HepG2 (cell line): ENCODE measurements around the gene VGF. TPM values are rescaled to one million over a fixed set of nuclear protein-coding genes. Genes with fewer than 3 reads are reported as not detected.
A peak's percentile ranks its signal among the peaks of the same experiment; 100 is the strongest.

ENCODE experiments used
- CENPX ChIP-seq: sonication (generic); formaldehyde crosslinking; IDR thresholded peaks from 2 replicates; pipeline ENCODE4 v1.9.0; 2021; ENCODE audit warnings: mild to moderate bottlenecking, missing genetic modification reagents, moderate library complexity
- FOXK1 ChIP-seq: sonication (generic); formaldehyde crosslinking; IDR thresholded peaks from 2 replicates; pipeline ENCODE4 v1.4.0; 2020; ENCODE audit warnings: low read depth, missing genetic modification reagents, borderline replicate concordance
- HNRNPK ChIP-seq: fragments of 200-400 bp; formaldehyde crosslinking; IDR thresholded peaks from 2 replicates; pipeline ENCODE4 v1.6.1; 2018; ENCODE audit warnings: low read length, low read depth, moderate library complexity, mild to moderate bottlenecking; ENCODE audit not compliant: poor library complexity, severe bottlenecking
- MED1 ChIP-seq: sonication (generic); formaldehyde crosslinking; IDR thresholded peaks from 2 replicates; pipeline ENCODE4 v1.4.0; 2020; ENCODE audit warnings: missing genetic modification reagents
- MIER2 ChIP-seq: IDR thresholded peaks from 2 replicates; pipeline ENCODE4 v1.6.1; 2016; ENCODE audit warnings: missing biosample characterization, missing genetic modification reagents
- PAX8 ChIP-seq: sonication (generic); formaldehyde crosslinking; IDR thresholded peaks from 2 replicates; pipeline ENCODE4 v1.8.0; 2022; ENCODE audit warnings: mild to moderate bottlenecking, missing genetic modification reagents, borderline replicate concordance
- POLR2A ChIP-seq, 2 experiments: IDR thresholded peaks; 2 replicates each; pipeline ENCODE4 v1.6.1; 2011; ENCODE audit warnings: low read depth in 2 of 2, low read length in 2 of 2, mild to moderate bottlenecking in 1 of 2, moderate library complexity in 1 of 2; ENCODE audit not compliant: insufficient read depth in 1 of 2
- RBM22 ChIP-seq: fragments of 200-400 bp; formaldehyde crosslinking; optimal IDR thresholded peaks from 2 replicates; pipeline ENCODE3; 2017; ENCODE audit warnings: mild to moderate bottlenecking, low read length, moderate library complexity
- SNAI1 ChIP-seq: sonication (generic); formaldehyde crosslinking; IDR thresholded peaks from 2 replicates; pipeline ENCODE4 v1.5.0; 2020; ENCODE audit warnings: mild to moderate bottlenecking, missing genetic modification reagents, borderline replicate concordance
- TEAD2 ChIP-seq: sonication (generic); formaldehyde crosslinking; IDR thresholded peaks from 2 replicates; pipeline ENCODE4 v1.9.0; 2021; ENCODE audit warnings: missing genetic modification reagents
- ZBTB10 ChIP-seq: sonication (generic); formaldehyde crosslinking; IDR thresholded peaks from 2 replicates; pipeline ENCODE4 v1.4.0; 2020; ENCODE audit warnings: missing genetic modification reagents, borderline replicate concordance
- ZNF224 ChIP-seq: sonication (generic); formaldehyde crosslinking; IDR thresholded peaks from 2 replicates; pipeline ENCODE4 v1.5.0; 2020; ENCODE audit warnings: mild to moderate bottlenecking, missing genetic modification reagents
- ZNF619 ChIP-seq: sonication (generic); formaldehyde crosslinking; IDR thresholded peaks from 2 replicates; pipeline ENCODE4 v1.4.0; 2020; ENCODE audit warnings: mild to moderate bottlenecking, missing genetic modification reagents
- ZNF703 ChIP-seq: sonication (generic); formaldehyde crosslinking; IDR thresholded peaks from 2 replicates; pipeline ENCODE4 v1.5.1; 2020; ENCODE audit warnings: missing genetic modification reagents, mild to moderate bottlenecking, moderate library complexity, borderline replicate concordance
- ZNF746 ChIP-seq: sonication (generic); formaldehyde crosslinking; IDR thresholded peaks from 2 replicates; pipeline ENCODE4 v1.8.0; 2022; ENCODE audit warnings: mild to moderate bottlenecking, missing genetic modification reagents
- ZNF766 ChIP-seq: sonication (generic); formaldehyde crosslinking; IDR thresholded peaks from 2 replicates; pipeline ENCODE4 v1.5.0; 2020; ENCODE audit warnings: missing genetic modification reagents, borderline replicate concordance
- polyA plus RNA-seq, 8 experiments: library from polyadenylated mRNA; depleted of rRNA in 3 of 8; stranded (reverse) in 7 of 8; unstranded in 1 of 8; fragments of >200 nt; fragmentation: Illumina TruSeq in 4 of 8; extraction: Trizol in 4 of 8; gene quantifications; 2 replicates each; pipeline versions ENCODE4 v1.2.1 to v1.2.3, GENCODE V29; 2011 to 2016; ENCODE audit warnings: low read depth in 4 of 8, missing spikeins in 1 of 8, mixed read lengths in 1 of 8; ENCODE audit not compliant: insufficient read depth in 1 of 8
- total RNA-seq, 5 experiments: library from RNA; depleted of rRNA; stranded (reverse); fragments of >200 nt; fragmentation: Illumina TruSeq; extraction: Trizol; gene quantifications; 2 replicates each; pipeline ENCODE4 v1.2.3, GENCODE V29; 2016; ENCODE audit warnings: low read depth in 1 of 5
- TF ChIP-seq, protein P1 (sequence below): sonication (generic); formaldehyde crosslinking; IDR thresholded peaks from 2 replicates; pipeline ENCODE4 v1.9.0; 2021; ENCODE audit warnings: mild to moderate bottlenecking, missing genetic modification reagents
- TF ChIP-seq, protein P2 (sequence below): sonication (generic); formaldehyde crosslinking; IDR thresholded peaks from 2 replicates; pipeline ENCODE4 v1.5.1; 2020; ENCODE audit warnings: missing genetic modification reagents, mild to moderate bottlenecking, borderline replicate concordance
- TF ChIP-seq, protein P3 (sequence below): IDR thresholded peaks from 2 replicates; pipeline ENCODE4 v1.6.1; 2016; ENCODE audit warnings: missing genetic modification reagents, missing compliant biosample characterization

VGF gene
- total and polyA plus RNA-seq, 2 of the 13 experiments (the other 11 are each of a cell fraction or from before 2014, with no cell fraction given), result 0.12 to 0.46 TPM

DNA sequence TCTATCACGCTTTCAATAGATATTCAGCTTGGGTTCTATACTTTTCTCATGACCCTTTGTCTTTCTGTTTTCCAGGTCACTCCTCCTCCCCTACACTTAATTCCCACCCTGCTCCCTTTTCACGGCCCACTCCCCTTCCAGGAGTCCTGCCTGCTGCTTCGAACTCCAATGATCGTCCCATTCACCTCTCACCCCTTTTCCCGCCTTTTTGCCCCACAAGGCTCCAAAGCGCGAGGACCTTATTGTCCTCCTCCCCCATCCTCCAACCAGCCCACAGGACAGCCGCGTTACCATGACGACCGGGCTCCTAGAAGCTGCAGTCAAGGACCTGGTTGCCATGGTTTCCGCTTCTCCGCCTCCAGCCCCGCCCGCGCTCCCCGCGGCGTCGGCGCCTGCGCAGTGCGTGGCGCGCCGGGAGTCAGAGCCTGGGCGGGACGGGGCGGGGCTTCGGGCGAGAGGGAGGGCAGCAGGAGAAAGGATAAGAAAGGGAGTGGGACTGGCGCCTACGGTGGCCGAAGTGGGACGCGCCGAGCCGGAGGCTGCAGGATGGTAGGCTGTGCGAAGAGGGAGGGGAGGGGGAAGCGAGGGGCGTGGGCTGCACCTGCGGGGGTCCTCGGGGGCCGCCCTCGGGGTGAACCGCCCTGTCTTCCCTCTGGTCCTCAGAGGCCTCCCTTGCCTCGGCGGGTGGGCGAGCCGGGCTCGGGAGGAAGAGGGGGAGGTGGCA lies 11.2 kb downstream of the VGF start, which contains the start of gene AP1S1 (continued):
- TF ChIP-seq, protein P1, sequence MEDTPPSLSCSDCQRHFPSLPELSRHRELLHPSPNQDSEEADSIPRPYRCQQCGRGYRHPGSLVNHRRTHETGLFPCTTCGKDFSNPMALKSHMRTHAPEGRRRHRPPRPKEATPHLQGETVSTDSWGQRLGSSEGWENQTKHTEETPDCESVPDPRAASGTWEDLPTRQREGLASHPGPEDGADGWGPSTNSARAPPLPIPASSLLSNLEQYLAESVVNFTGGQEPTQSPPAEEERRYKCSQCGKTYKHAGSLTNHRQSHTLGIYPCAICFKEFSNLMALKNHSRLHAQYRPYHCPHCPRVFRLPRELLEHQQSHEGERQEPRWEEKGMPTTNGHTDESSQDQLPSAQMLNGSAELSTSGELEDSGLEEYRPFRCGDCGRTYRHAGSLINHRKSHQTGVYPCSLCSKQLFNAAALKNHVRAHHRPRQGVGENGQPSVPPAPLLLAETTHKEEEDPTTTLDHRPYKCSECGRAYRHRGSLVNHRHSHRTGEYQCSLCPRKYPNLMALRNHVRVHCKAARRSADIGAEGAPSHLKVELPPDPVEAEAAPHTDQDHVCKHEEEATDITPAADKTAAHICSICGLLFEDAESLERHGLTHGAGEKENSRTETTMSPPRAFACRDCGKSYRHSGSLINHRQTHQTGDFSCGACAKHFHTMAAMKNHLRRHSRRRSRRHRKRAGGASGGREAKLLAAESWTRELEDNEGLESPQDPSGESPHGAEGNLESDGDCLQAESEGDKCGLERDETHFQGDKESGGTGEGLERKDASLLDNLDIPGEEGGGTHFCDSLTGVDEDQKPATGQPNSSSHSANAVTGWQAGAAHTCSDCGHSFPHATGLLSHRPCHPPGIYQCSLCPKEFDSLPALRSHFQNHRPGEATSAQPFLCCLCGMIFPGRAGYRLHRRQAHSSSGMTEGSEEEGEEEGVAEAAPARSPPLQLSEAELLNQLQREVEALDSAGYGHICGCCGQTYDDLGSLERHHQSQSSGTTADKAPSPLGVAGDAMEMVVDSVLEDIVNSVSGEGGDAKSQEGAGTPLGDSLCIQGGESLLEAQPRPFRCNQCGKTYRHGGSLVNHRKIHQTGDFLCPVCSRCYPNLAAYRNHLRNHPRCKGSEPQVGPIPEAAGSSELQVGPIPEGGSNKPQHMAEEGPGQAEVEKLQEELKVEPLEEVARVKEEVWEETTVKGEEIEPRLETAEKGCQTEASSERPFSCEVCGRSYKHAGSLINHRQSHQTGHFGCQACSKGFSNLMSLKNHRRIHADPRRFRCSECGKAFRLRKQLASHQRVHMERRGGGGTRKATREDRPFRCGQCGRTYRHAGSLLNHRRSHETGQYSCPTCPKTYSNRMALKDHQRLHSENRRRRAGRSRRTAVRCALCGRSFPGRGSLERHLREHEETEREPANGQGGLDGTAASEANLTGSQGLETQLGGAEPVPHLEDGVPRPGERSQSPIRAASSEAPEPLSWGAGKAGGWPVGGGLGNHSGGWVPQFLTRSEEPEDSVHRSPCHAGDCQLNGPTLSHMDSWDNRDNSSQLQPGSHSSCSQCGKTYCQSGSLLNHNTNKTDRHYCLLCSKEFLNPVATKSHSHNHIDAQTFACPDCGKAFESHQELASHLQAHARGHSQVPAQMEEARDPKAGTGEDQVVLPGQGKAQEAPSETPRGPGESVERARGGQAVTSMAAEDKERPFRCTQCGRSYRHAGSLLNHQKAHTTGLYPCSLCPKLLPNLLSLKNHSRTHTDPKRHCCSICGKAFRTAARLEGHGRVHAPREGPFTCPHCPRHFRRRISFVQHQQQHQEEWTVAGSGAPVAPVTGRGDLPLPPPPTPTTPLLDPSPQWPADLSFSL (CRISPR knock-in tag), result no peak
- peak; percentile 98 for TF ChIP-seq HNRNPK
- no peak for TF ChIP-seq TEAD2 (CRISPR knock-in tag)
- no peak for TF ChIP-seq ZNF703 (CRISPR knock-in tag)
- TF ChIP-seq ZNF619 (CRISPR knock-in tag), result no peak
- TF ChIP-seq, protein P2, sequence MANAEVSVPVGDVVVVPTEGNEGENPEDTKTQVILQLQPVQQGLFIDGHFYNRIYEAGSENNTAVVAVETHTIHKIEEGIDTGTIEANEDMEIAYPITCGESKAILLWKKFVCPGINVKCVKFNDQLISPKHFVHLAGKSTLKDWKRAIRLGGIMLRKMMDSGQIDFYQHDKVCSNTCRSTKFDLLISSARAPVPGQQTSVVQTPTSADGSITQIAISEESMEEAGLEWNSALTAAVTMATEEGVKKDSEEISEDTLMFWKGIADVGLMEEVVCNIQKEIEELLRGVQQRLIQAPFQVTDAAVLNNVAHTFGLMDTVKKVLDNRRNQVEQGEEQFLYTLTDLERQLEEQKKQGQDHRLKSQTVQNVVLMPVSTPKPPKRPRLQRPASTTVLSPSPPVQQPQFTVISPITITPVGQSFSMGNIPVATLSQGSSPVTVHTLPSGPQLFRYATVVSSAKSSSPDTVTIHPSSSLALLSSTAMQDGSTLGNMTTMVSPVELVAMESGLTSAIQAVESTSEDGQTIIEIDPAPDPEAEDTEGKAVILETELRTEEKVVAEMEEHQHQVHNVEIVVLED, result peak; percentile 51; the same call in 1 of the 2 replicates
- peak; percentile 99 for TF ChIP-seq RBM22
- peak; percentile 72; the same call in 1 of the 2 replicates for TF ChIP-seq ZNF746 (CRISPR knock-in tag)
- TF ChIP-seq, protein P3, sequence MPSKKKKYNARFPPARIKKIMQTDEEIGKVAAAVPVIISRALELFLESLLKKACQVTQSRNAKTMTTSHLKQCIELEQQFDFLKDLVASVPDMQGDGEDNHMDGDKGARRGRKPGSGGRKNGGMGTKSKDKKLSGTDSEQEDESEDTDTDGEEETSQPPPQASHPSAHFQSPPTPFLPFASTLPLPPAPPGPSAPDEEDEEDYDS (CRISPR knock-in tag), result peak; percentile 83
- TF ChIP-seq FOXK1 (CRISPR knock-in tag), result no peak
- no peak for TF ChIP-seq MED1 (CRISPR knock-in tag)
- TF ChIP-seq ZNF224, result no peak
- no peak for TF ChIP-seq PAX8
- peak in 1 of 2 experiments; percentile 52; a peak in 2 of 4 replicates for TF ChIP-seq POLR2A (IDR thresholded peaks at IDR 0.05; ENCODE audit: insufficient read depth in 1 of 2, low read depth in 2 of 2, low read length in 2 of 2)
- no peak for TF ChIP-seq ZNF766 (CRISPR knock-in tag)
- TF ChIP-seq ZBTB10 (CRISPR knock-in tag), result no peak
- TF ChIP-seq CENPX (CRISPR knock-in tag), result no peak
- TF ChIP-seq SNAI1, result no peak
- TF ChIP-seq MIER2 (CRISPR knock-in tag), result no peak
